ENCODE data around the gene CENPN.

CENPN gene, protein sequence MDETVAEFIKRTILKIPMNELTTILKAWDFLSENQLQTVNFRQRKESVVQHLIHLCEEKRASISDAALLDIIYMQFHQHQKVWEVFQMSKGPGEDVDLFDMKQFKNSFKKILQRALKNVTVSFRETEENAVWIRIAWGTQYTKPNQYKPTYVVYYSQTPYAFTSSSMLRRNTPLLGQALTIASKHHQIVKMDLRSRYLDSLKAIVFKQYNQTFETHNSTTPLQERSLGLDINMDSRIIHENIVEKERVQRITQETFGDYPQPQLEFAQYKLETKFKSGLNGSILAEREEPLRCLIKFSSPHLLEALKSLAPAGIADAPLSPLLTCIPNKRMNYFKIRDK

DNA sequence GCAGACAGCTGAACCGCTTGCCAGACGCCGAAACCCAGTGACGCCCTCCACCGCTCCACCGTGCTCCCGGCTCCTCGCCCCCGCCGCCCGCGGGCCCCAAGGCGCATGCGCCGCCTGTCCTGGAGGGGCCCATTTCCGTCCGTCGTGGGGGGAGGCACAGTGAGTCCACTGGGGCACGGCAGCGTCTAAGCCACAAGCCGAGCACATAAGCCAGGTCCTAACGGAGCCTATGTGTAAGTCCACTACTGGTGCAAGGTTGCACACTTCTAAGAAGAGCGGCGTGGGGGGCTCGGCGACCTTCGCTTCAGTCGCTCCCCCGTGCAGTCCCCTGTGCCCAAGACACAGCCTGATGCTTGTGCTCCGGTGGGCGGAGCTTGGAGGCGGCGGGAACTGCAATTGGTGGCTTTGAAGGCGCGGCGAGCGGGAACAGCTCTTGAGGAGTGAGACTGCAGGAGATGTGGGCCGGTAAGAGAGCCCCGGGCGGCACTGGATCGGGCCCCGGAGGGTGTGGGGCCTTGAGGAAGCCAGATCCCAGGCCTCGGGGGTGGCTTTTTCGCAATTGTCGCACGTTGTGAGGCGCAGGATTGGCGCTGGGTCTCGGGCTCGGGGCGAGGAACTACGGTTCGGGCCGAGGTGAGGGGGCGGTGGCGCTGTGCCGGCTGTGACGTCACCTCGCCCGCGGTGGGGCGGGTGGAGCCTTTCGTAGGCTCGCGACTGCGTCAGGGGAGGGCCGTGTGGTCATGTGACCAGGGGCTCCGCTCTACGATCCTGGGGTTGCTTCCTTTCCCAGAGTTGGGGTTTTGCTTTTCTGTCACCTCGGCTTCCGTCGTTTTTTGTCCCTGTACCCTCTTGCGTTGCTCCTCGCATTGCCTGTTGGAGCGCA lies at the start of gene CENPN, which contains the start of gene CMC2:
Gene CENPN, plus strand, starts transcription at position 402 of the 883 bp plus-strand sequence. CDS start 4,726 bp downstream, outside the sequence.
Gene CMC2, minus strand, starts transcription at position 73 of the 883 bp plus-strand sequence. CDS start 9,491 bp downstream, outside the sequence.
- peak; percentile 91 for DNase-seq

DNA sequence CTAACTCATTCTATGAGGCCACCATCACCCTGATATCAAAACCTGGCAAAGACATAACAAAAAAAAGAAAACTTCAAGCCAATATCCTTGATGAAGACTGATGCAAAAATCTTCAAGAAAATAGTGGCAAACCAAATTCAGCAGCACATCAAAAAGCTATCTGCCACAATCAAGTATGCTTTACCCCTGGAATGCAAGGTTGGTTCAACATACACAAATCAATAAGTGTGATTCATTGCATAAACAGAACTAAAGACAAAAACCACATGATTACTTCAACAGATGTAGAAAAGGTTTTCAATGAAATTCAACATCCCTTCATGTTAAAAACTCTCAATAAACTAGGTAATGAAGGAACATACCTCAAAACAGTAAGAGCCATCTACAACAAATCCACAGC lies 48.7 kb upstream of the CENPN start:
- DNase-seq, result no peak

DNA sequence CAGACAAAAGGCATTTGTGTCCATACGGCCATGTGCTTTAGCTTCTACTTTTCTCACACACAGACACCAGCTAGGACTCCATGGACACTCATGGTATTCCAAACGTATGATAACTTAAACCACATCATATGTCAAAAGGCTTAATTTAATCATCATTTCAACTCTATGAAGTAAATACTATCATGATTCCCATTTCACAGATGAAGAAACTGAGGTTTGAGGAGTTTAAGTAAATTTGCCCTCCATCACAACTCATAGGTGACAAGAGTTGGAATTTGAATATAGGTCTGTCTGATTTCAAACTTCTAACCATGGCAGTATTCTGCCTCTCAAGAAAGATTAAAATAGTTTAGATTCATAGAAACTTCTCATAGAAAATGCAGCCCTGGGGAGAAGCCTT lies 44.1 kb upstream of the CENPN start:
- no peak for DNase-seq

DNA sequence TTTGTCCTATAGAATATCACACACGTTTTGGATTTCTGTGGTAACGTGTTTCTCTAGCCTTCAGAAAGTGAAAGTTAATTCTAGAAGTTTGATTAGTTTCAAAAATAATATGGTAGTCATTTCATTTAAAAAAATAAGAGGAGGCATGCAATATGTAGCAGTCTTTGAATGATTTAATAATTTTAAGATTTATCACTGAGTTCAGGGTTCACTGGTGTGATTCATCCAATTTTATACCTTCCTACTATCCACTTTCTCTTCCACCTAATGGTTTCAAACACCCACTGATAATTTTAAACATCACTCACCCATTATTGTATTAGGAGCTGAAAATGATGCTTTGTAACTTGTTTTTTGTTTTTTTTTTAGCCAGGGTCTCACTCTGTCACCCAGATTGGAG lies 42.7 kb upstream of the CENPN start:
- no peak for DNase-seq

DNA sequence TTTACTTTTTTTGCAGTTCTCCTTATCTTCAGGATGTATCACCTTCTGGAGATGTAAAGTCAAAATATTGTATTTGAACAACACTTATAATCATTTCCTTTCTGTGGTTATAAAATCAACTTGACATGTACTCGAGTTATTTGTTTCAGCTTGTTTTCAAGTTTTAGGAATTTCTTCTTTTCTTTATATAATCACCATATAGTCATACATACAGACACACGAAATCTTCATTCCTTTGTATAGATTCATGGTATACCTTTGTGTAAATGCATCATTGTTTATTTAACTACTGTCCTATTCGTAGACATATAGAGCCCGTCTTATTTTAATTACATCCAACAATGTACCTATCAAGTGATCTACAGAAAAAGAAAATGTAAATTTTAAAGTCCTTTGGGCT lies 40.4 kb upstream of the CENPN start:
- DNase-seq, result no peak

DNA sequence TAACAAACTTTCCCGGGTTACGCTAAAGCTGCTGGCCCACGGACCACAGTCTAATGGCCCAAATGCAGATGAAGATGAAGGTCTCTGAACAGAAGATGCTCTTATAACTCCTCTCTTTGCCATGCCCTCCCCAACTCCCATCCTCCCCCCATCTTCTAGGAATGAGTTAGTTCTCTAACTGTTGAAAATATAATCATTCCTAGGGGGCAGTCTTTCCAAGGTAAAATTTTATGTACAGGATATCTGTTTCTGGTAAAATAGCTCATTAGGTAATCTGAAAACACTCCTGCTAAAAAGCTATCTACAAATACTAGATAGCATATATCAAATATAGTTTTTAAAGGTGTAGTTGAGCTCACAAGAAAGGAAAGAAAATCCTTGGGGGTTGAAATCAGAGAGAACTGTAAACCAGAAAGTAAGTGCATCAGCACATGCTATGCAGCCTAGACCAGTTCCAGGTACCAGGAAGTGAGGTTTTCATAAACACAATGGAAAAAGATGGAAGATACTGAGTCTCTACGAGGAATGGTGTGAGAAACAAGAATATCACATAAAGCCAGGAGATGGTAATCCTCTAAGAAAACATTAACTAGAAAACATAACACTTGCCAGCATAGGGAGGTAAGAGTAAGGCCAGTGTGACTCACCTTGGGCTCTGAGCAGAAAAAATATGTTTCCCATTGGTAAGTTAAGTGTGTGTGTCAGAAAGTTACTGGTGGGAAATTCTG lies 38.5 kb upstream of the CENPN start:
- DNase-seq, result no peak

DNA sequence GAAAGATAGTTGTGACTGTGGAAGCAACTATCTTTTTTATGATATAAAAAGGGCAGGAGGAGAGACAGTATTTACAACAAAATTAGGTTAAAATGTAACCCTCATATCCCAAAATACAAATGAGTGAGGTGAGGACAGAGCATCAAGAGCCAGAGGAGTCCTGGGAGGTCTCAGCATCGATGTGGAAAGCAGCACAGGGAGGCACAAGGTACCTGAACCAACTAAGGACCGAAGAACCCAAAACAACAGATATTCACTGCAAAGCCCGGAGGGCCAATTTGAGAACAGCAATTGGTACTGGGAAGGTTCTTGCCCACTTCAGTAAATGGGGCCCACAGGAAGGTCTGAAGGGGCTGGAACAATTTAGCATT lies 37.9 kb upstream of the CENPN start:
- no peak for DNase-seq

DNA sequence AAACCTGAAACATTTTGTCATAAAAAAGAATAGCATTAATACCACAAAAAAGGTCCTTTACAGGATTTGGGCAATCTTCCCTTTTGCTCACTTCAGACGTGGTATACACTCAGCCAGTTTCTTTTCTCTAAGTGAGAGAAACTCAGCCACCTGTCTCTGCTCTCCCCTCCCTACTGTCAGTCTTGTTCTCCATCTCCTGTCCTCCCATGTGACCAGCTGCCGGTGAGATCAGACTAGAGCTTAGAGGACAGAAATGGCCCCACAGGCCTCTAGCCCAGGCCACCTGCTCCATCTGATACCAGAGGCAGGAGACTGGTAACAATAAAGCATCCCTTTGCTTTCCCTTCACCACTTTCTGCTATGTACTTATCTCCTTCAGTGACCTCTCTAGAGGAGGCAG lies 35.2 kb upstream of the CENPN start:
- DNase-seq, result no peak

DNA sequence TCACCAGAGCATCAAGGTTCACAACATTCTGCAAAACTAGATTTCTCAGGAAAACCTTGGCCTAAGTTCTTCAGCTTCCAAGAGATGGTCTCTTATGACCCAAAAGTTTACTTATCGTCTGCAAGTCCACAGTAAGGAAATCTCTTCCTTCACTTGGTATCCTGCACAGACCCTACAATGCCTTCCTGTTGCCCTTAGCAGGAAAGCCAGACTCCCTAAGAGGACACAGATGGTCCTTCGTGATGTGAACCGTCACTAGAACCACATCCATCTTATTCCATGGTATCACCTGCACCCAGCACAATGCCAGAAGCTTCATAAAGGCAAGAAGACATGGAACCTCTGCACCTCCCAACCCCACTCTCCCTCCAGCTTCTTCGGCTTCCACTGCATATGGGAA lies 34.4 kb upstream of the CENPN start:
- DNase-seq, result no peak

DNA sequence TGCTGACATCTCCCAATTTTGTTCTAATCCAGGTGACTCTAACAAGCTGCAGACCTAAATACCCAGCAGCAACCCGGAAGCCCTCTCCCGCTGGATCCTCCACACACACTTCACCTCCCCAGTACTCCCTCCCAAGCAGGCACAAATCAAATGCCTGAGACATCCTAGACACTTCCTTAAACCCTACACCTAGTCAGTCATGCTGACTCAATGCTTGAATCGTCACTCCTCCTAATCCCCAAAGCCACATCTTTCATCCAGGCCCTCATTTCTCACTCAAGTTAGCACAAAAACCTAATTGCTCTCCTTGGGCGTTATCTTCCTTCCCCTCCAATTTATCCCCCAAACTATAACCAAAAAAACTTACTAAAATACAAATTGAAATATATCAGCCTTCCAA lies 33.0 kb upstream of the CENPN start:
- DNase-seq, result no peak

DNA sequence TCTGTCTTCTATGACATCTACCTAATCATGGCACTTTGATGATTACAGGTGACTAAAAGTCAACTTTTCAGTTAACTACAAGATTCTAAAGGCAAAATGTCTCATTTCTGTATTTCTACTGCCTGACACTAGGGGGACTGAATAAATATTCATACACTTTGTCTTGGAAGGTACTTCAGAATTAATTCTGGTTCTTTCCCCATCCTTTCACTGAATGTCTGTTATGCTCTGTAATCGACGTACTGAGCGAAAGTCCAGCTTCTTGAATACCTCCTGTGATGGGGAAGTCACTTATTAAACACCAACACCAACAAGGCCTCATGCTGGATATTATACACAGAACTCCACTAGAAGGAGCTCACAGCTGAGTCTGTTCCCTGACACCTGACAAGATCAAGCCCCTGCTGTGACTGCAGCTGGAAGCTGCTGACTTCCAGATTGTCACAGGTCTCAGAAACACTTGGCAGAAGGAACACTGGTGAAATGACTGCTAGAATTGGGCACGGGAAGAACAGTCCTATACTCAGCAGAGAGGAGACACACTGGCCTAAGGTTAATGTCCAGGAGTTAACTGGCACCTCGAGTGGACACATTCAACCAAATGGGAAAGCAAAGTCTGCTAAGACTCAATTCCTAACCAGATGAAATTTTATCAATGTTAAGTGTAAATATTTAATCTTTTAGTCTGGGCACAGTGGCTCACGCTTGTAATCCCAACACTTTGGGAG lies 32.2 kb upstream of the CENPN start:
- no peak for DNase-seq

DNA sequence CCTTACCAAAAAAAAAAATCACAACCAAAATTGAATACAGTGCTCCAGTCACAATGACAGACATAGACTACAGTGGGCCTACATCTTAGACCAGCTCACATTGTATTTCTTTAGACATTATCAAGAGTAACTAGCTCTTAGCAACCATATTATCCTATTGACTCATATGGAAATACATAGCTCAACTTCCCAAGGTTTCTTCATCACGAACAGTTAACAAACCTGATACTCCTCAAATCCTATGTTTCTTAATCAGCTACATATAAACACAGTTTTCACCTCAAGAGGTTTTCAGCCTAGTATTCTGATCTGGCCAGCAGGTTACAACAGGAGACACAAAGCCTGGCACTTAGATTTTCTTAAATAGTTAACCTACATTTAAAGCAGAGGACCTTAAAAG lies 30.1 kb upstream of the CENPN start:
- no peak for DNase-seq

DNA sequence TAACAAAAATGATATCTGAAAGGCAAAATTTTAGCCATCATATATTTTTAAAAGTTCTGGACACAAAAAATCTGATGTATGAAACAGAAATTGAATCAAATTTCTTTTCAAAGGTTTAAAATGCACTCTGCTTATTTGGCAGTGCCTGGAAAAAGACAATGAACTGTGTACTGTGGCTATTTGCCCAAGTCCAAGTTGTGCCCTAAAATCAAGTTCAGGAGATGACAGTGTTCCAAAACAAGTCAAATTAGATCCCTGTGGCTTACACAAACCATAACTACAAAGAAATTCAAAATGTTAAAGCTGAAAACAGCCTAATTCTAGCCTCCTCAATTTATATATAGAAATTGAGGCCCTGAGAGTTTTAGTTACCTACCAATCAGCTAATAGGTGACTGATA lies 25.9 kb upstream of the CENPN start:
- no peak for DNase-seq

DNA sequence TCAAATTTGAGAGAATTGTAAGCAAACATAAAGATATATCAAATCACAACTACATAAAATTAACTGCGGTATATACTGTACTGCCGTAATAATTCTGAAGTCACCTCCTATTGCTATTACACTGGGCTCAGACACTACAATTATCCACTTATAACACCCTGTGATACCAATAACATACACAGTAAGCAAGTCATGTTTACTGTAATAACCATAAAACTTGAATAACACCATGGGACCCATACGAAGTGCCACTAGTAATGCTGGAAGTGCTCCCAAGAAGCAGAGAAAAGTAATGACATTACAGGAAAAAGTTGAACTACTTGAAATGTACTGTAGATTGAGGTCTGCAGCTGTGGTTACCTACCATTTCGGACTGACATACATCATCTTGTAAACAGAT lies 24.4 kb upstream of the CENPN start:
- DNase-seq, result no peak

DNA sequence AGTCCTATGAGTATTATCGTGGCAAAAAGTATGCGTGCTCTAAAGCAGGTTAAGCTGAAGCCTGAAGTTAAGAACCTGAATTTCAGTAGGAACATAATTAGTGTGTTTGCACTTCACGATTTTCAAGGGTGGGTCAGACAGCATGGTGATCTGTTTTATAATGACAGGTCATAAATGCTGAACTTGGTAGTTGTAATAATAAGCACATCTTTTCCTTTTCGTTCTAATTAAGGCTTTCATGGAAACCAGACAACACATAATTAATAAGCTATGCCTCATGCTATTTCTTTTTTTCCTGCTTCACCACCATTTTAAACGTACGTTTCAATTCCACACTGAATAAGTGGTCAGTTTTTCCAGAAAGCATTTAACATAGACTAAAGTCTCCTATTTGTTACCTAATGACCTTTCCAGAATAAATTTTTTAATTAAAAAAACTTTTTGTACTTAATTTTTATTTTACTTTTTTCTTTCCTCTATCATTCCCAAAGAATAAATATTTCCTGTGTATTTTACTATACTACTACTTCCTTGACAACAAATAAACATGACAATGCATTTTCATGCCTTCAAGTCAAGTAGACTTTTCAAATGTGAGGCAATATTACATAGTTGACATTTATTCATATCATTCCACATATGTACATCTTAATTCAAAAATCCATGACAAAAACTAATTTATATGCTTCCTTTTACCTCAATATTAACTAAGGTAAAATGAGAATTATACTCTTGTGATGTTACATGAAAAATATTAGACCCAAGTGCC lies 22.7 kb upstream of the CENPN start:
- no peak for DNase-seq

DNA sequence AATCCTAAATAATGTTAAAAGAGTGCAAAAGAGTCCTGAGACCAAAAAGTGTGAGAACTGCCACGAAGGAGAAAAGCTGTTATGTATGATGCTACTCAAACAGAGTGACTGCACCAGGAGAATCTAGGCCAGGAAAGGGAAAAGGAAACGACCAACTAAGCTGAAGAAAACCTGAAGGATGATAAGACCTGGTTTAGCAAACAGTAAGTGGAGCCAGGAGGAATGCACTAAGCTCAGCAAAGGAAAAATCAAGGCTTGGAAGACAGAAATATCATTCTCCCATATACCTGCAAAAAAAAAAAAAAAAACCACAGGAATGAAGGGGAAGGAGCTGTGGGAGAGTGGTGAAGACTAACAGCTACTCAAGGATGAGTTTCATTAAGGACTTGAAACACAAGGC lies 21.4 kb upstream of the CENPN start:
- no peak for DNase-seq

DNA sequence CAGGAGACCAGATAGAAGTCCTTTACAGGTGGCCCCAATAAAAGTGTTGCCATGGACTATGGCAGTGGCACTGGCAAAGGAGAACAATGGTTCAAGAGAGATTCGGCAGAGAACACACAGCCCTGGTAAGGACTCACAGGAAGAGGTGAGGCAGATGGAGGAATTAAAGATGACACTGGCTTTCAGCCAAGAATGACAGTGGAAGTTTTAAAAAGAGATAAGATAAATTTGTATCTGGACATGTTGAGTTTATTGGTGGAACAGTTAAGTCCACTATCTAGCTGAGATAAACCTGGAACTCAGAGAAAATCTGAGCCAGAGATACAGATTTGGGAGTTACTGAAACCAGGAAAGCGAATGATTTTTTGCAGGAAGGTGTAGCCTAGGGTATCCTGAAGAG lies 20.5 kb upstream of the CENPN start:
- no peak for DNase-seq

DNA sequence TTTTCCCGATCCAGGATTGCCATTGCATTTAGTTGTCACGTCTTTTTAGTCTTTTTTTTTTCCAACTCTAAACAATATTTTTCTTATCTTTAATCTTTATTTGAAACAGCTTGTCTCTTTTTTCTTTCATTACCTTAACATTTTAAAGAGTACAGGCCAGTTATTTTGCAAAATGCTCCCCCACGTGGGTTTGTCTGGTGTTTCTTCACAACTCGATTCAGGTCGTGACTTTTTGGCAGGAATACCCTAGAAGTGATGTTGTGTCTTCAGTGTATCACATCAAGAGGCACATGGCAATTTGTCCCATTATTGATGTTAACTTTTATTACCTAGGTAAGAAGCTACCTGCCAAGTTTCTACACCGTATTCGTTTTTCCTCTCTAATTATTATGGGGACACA lies 18.3 kb upstream of the CENPN start:
- DNase-seq, result no peak

DNA sequence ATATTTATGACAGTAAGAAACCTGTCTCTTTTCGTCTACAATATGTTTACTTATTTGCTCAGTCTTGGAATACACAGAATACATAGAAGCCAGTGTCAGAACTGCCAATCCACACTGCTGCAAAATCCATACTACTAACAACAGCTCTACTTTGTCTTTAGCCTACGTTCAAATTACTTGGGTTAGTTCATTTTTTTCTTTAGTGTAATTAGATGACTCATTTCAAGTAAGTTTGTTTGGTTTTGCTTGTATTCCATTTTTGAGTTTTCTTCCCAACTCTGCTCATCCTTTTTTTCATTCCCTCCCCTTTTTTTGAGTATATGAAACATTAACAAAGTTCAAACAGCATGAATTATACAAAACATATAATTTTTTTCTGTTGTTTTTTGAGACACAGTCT lies 17.2 kb upstream of the CENPN start:
- DNase-seq, result no peak

DNA sequence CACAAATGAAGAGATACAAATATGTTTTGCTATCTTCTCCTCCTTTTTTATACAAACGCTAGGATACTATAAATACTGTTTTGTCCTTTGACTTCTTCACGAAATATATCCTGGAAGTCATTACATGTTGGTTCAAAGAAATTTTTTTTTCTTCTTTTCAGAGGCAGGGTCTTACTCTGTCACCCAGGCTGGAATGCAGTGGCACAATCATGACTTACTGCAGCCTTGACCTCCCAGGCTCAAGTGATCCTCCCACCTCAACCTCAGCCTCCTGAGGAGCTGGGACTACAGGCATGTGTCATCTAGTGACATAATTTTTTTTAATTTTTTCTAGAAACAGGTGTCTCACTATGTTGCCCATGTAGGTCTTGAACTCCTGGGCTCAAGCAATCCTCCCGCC lies 16.4 kb upstream of the CENPN start:
- no peak for DNase-seq

DNA sequence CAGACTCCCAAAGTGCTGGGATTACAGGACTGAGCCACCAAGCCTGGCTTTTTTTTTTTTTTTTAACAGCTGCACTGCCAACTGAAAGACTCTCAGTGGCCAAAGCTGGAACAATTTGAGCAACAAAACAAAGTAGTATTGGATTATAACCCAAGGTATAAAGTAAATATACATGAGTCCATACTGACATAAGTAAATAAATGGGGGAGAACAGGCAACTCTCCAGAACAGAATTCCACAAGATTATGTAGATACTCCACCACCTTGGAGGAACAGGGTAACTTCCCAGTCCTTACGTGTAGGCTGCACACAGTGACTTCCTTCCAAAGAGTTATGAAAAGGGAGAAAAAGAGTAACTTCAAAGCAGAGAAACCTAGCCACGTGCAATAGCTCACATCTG lies 16.0 kb upstream of the CENPN start:
- DNase-seq, result no peak

DNA sequence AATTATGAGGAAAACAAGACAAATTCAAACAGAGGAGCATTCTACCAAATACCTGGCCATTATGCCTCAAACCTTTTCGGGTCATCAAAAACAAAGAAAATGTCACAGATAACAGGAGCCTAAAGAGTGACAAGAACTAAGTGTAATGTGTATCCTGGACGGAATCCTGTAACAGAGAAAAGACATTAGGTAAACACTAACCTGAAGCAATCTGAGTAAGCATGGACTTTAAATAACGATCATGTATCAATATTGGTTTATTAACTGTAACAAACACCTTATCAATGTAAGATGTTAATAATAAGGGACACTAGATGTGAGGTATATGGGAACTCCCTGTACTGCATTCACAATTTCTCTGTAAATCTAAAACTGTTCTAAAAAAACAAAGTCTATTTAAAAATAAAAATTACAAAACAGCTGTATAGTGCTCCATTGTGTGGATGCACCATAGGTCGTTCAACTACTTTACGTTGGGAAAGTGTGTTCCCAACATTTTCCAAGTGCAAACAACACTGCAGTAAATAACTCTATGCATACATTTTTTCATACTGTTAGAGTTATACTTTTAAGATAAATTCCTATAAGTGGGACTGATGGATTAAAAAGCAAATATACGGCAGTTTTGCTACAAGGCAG lies 15.1 kb upstream of the CENPN start:
- no peak for DNase-seq
